Mononuclear cell (primary cell): Measurements from ENCODE around the gene CUBN. TPM values are rescaled to one million over a fixed set of nuclear protein-coding genes. Genes with fewer than 3 reads are reported as not detected.

Experiments used
- H3K27me3 ChIP-seq: 2 replicates; pipeline ENCODE4 v1.6.0; 2011; ENCODE audit warnings: low read length, control low read depth; ENCODE audit not compliant: insufficient read depth
- H3K4me1 ChIP-seq: 2 replicates; pipeline ENCODE4 v1.5.1; 2011; ENCODE audit warnings: mild to moderate bottlenecking, low read length, control low read depth; ENCODE audit not compliant: insufficient read depth
- H3K4me3 ChIP-seq: 2 replicates; pipeline ENCODE4 v1.5.1; 2011; ENCODE audit warnings: mild to moderate bottlenecking, low read length, moderate library complexity
- H3K9me3 ChIP-seq: 2 replicates; pipeline ENCODE4 v1.5.1; 2011; ENCODE audit warnings: low read depth, mild to moderate bottlenecking, control low read depth, low read length
- total RNA-seq: library from RNA; depleted of rRNA; stranded (reverse); fragments of >200 nt; gene quantifications from one replicate; pipeline ENCODE4 v1.2.3, GENCODE V29; 2012

Gene CUBN
- total RNA-seq, 1 donor, result 6.8 TPM

GRCh38 chr10:16930540-16930939 lies 199.1 kb downstream of the CUBN start:
- H3K4me1 ChIP-seq, result no peaks in the 10 kb centered on the region
- no peaks in the 10 kb centered on the region for H3K27me3 ChIP-seq
- H3K9me3 ChIP-seq, result no peaks in the 10 kb centered on the region
- H3K4me3 ChIP-seq, result no peak overlapping the region

- Histone ChIP-seq H3K9me3 (no peaks in the 10 kb centered on the region), H3K27me3 (no peaks in the 10 kb centered on the region), H3K4me3 (no peak overlapping the region), H3K4me1 (no peaks in the 10 kb centered on the region)
Measured at GRCh38 chr10:16929069-16929468, 200.5 kb downstream of the CUBN start.

- Histone ChIP-seq H3K4me1 (no peaks in the 10 kb centered on the region), H3K27me3 (no peaks in the 10 kb centered on the region), H3K9me3 (no peaks in the 10 kb centered on the region), H3K4me3 (no peak overlapping the region)
Measured at GRCh38 chr10:16927546-16927945, 202.1 kb downstream of the CUBN start.

- Histone ChIP-seq H3K4me3 (no peak overlapping the region), H3K4me1 (no peaks in the 10 kb centered on the region), H3K9me3 (no peaks in the 10 kb centered on the region), H3K27me3 (no peaks in the 10 kb centered on the region)
Measured at GRCh38 chr10:16923726-16924125, 205.9 kb downstream of the CUBN start.

- Histone ChIP-seq H3K9me3 (no peaks in the 10 kb centered on the region), H3K4me1 (no peaks in the 10 kb centered on the region), H3K27me3 (no peaks in the 10 kb centered on the region), H3K4me3 (no peak overlapping the region)
Measured at GRCh38 chr10:16923309-16923708, 206.3 kb downstream of the CUBN start.

GRCh38 chr10:16919121-16919982 lies 210.3 kb downstream of the CUBN start:
- Histone ChIP-seq H3K9me3 (no peaks in the 10 kb centered on the region), H3K4me1 (no peaks in the 10 kb centered on the region), H3K4me3 (no peak overlapping the region), H3K27me3 (no peaks in the 10 kb centered on the region)

- Histone ChIP-seq H3K9me3 (no peaks in the 10 kb centered on the region), H3K4me1 (no peaks in the 10 kb centered on the region), H3K27me3 (no peaks in the 10 kb centered on the region), H3K4me3 (no peak overlapping the region)
Measured at GRCh38 chr10:16916496-16916895, 213.1 kb downstream of the CUBN start.

GRCh38 chr10:16915300-16915699 lies 214.3 kb downstream of the CUBN start:
- Histone ChIP-seq H3K27me3 (no peaks in the 10 kb centered on the region), H3K9me3 (no peaks in the 10 kb centered on the region), H3K4me3 (no peak overlapping the region), H3K4me1 (peaks cover 5% of the 10 kb centered on the region)

GRCh38 chr10:16913266-16913665 lies 216.3 kb downstream of the CUBN start:
- Histone ChIP-seq H3K4me3 (no peak overlapping the region), H3K27me3 (no peaks in the 10 kb centered on the region), H3K4me1 (peaks cover 5% of the 10 kb centered on the region)

GRCh38 chr10:16910793-16911164 lies 218.8 kb downstream of the CUBN start:
- H3K4me3 ChIP-seq, result no peak overlapping the region
- H3K27me3 ChIP-seq, result no peaks in the 10 kb centered on the region
- no peaks in the 10 kb centered on the region for H3K9me3 ChIP-seq
- H3K4me1 ChIP-seq, result peaks cover 5% of the 10 kb centered on the region

More at GRCh38 chr10:16913266-16913665, 216.3 kb downstream of the CUBN start:
- H3K9me3 ChIP-seq, result no peaks in the 10 kb centered on the region

- H3K27me3 ChIP-seq, result no peaks in the 10 kb centered on the region
- H3K9me3 ChIP-seq, result no peaks in the 10 kb centered on the region
- H3K4me3 ChIP-seq, result no peak overlapping the region
- peaks cover 5% of the 10 kb centered on the region for H3K4me1 ChIP-seq
Measured at GRCh38 chr10:16909961-16910792, 219.4 kb downstream of the CUBN start.

GRCh38 chr10:16909271-16909767 lies 220.3 kb downstream of the CUBN start:
- no peak overlapping the region for H3K4me3 ChIP-seq
- no peaks in the 10 kb centered on the region for H3K9me3 ChIP-seq
- peaks cover 8% of the 10 kb centered on the region for H3K4me1 ChIP-seq
- H3K27me3 ChIP-seq, result no peaks in the 10 kb centered on the region

- H3K9me3 ChIP-seq, result no peaks in the 10 kb centered on the region
- H3K4me1 ChIP-seq, result peaks cover 8% of the 10 kb centered on the region
- H3K27me3 ChIP-seq, result no peaks in the 10 kb centered on the region
- H3K4me3 ChIP-seq, result no peak overlapping the region
Measured at GRCh38 chr10:16907687-16908086, 221.9 kb downstream of the CUBN start.

GRCh38 chr10:16905320-16905719 lies 224.3 kb downstream of the CUBN start:
- H3K4me3 ChIP-seq, result no peak overlapping the region
- H3K27me3 ChIP-seq, result no peaks in the 10 kb centered on the region
- H3K9me3 ChIP-seq, result no peaks in the 10 kb centered on the region
- peaks cover 3% of the 10 kb centered on the region for H3K4me1 ChIP-seq

- Histone ChIP-seq H3K4me1 (peaks cover 3% of the 10 kb centered on the region), H3K27me3 (no peaks in the 10 kb centered on the region), H3K4me3 (no peak overlapping the region), H3K9me3 (no peaks in the 10 kb centered on the region)
Measured at GRCh38 chr10:16904639-16905061, 225.0 kb downstream of the CUBN start.
